PC-3 (cell line): ENCODE data around the gene IRF8.

Source experiments
- EZH2 ChIP-seq: fragments of 300-600 bp; sonication (generic); IDR thresholded peaks from one replicate; pipeline ENCODE4 v1.6.1; 2017; ENCODE audit warnings: antibody characterized with exemption, mild to moderate bottlenecking, low read length; ENCODE audit not compliant: unreplicated experiment
- TF ChIP-seq, protein P1 (sequence below): fragments of 300-600 bp; sonication (generic); conservative IDR thresholded peaks from 2 replicates; pipeline ENCODE4 v1.5.1; 2017; ENCODE audit warnings: antibody characterized with exemption, low read depth, mild to moderate bottlenecking, low read length

- TF ChIP-seq, protein P1, sequence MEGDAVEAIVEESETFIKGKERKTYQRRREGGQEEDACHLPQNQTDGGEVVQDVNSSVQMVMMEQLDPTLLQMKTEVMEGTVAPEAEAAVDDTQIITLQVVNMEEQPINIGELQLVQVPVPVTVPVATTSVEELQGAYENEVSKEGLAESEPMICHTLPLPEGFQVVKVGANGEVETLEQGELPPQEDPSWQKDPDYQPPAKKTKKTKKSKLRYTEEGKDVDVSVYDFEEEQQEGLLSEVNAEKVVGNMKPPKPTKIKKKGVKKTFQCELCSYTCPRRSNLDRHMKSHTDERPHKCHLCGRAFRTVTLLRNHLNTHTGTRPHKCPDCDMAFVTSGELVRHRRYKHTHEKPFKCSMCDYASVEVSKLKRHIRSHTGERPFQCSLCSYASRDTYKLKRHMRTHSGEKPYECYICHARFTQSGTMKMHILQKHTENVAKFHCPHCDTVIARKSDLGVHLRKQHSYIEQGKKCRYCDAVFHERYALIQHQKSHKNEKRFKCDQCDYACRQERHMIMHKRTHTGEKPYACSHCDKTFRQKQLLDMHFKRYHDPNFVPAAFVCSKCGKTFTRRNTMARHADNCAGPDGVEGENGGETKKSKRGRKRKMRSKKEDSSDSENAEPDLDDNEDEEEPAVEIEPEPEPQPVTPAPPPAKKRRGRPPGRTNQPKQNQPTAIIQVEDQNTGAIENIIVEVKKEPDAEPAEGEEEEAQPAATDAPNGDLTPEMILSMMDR = no peak
- TF ChIP-seq EZH2 = no peak
These were observed 29.0 kb downstream of the IRF8 start for GRCh38 chr16:85927959-85928358.
